Glutamatergic neuron (in vitro differentiated cells): ENCODE data around the gene MYOG. TPM values are rescaled to one million over a fixed set of nuclear protein-coding genes. Genes with fewer than 3 reads are reported as not detected.

Source experiments
- DNase-seq: peaks from one replicate; pipeline ENCODE4 v3.0.0; 2022
- H3K27ac Mint-ChIP-seq: one replicate; pipeline ENCODE4 v1.8.0; 2020; ENCODE audit warnings: mild to moderate bottlenecking, mixed read lengths, inconsistent platforms; ENCODE audit not compliant: unreplicated experiment
- H3K27me3 Mint-ChIP-seq: one replicate; pipeline ENCODE4 v1.8.0; 2020; ENCODE audit warnings: mild to moderate bottlenecking, moderate library complexity, mixed read lengths, inconsistent platforms; ENCODE audit not compliant: unreplicated experiment
- H3K36me3 Mint-ChIP-seq: one replicate; pipeline ENCODE4 v1.8.0; 2020; ENCODE audit warnings: mild to moderate bottlenecking, mixed read lengths, inconsistent platforms; ENCODE audit not compliant: unreplicated experiment
- H3K4me1 Mint-ChIP-seq: one replicate; pipeline ENCODE4 v1.8.0; 2020; ENCODE audit warnings: mild to moderate bottlenecking, low read depth, mixed read lengths, inconsistent platforms; ENCODE audit not compliant: unreplicated experiment
- H3K4me3 Mint-ChIP-seq: one replicate; pipeline ENCODE4 v1.8.0; 2020; ENCODE audit warnings: mild to moderate bottlenecking, mixed read lengths, inconsistent platforms; ENCODE audit not compliant: unreplicated experiment
- H3K9me3 Mint-ChIP-seq: one replicate; pipeline ENCODE4 v1.8.0; 2020; ENCODE audit warnings: mild to moderate bottlenecking, moderate library complexity, mixed read lengths, inconsistent platforms; ENCODE audit not compliant: unreplicated experiment
- CTCF ChIP-seq: fragments of 200-600 bp; sonication (generic); IDR thresholded peaks from one replicate; pipeline ENCODE4 v1.5.0; 2021; ENCODE audit not compliant: partially characterized antibody, unreplicated experiment
- total RNA-seq: library from RNA; stranded (reverse); fragmentation: NEBNext Ultra II Directional; extraction: Animal tissue kit (Norgen Biotek cat#: 25700); gene quantifications from one replicate; pipeline ENCODE4 v1.2.1, GENCODE V29; 2021; ENCODE audit not compliant: unreplicated experiment

MYOG gene
- total RNA-seq, 1 donor from 2014 or later = not detected

DNA sequence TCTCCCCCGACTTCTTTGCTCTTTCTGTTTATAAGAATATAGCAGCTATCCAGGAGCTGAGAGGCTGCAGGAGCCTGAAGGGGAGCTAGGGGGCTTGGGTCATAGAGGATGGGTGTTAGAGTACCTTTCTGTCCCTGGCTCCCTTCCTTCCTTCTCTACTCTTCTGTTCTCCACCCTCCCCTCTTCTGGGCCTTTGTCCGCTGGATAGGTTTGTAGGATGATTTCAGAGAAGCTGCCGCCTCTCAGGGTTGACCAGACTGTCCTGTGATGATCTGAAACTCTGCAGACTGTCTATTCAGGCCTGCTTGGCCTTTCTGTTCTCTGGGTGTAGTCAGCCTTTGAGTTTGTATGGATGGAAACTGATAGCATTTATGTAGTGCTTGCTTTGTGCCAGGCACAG lies 33.2 kb downstream of the MYOG start:
- DNase-seq = no peak
- Mint-ChIP-seq H3K27ac (no peak overlapping the region), H3K4me3 (no peak overlapping the region), H3K36me3 (no peaks in the 10 kb centered on the region), H3K27me3 (peaks cover 13% of the 10 kb centered on the region), H3K4me1 (peaks cover 32% of the 10 kb centered on the region), H3K9me3 (peaks cover 6% of the 10 kb centered on the region)
- no peak for TF ChIP-seq CTCF

DNA sequence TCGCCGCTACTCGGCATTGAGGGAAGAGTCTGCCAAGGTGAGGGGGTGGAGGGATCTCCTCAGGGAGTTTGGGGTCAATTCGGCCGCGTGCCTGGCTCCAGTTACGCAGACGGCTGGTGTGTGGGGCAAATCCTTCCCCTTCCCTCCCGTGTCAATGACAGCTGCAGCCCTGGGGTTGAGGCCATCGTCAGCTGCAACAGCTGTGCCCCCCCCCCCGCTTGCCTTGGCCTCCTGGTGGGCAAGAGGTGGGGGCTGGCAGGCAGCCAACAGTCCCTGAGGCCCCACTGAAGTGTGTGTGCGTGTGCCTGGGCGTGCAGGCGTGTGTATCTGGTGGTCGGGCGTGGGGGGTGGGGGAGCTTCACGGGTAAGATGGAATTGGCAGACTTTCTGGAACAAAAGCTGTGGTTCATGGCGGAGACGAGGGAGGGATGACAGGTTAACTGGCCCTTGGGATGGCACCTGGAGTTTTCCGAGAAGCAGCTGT lies 33.9 kb downstream of the MYOG start:
- Mint-ChIP-seq H3K36me3 (peaks cover 3% of the 10 kb centered on the region), H3K27ac (peak overlapping the region; percentile 41), H3K4me1 (peaks cover 26% of the 10 kb centered on the region), H3K4me3 (peak overlapping the region; percentile 48), H3K27me3 (peaks cover 14% of the 10 kb centered on the region), H3K9me3 (peaks cover 8% of the 10 kb centered on the region)
- DNase-seq = no peak
- TF ChIP-seq CTCF = no peak

DNA sequence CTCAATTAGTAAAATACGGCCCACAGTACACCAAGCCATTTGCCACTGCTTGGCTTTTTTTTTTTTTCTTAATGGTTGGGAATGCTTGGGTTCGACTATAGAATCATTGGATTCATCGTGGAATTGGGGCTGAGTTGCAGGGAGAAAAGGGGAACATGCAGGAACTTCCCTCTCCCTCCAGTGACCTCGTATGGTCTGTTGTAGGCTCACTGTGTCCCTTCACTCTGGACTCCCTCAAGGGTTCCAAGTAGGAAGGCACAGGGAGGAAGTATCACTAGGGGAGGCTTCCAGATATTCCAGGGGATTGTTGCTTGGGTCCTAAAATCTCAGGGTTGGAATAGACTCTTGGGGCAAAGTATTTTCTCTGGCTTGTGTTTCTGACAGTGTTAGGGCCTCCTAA lies 35.0 kb downstream of the MYOG start:
- peaks cover 6% of the 10 kb centered on the region for H3K36me3 Mint-ChIP-seq
- H3K9me3 Mint-ChIP-seq = peaks cover 7% of the 10 kb centered on the region
- TF ChIP-seq CTCF = no peak
- H3K4me3 Mint-ChIP-seq = no peak overlapping the region
- H3K4me1 Mint-ChIP-seq = peaks cover 26% of the 10 kb centered on the region
- H3K27me3 Mint-ChIP-seq = peaks cover 14% of the 10 kb centered on the region
- no peak overlapping the region for H3K27ac Mint-ChIP-seq
- no peak for DNase-seq

DNA sequence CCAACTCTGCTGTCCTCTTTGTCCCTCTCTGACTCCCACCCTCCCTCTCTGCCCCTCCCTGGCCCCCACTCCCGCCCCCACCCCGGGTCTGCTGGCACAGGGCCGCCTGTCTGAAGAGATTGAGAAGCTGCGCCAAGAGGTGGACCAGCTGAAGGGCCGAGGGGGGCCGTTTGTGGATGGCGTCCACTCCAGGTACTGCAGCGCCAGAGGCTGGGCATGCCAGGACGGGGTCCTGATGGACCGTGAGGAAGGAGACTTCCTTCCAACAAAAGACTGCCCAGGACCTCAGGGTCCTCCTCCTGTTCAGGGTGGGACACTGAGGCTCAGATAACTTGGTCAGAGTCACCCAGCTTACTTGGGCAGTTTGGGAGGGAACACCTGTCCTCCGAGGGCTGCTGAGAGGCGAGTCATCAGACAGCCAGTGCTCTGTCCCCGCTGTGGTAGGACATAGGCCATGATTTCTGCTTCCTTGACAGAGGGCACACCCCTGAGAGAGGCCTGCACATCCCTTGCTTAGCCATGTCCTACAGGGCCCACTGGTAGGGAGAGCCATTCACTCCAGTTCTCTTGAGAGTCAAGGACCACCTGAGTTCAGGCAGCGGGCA lies 36.1 kb downstream of the MYOG start:
- H3K9me3 Mint-ChIP-seq = peaks cover 7% of the 10 kb centered on the region
- no peak for DNase-seq
- peaks cover 24% of the 10 kb centered on the region for H3K4me1 Mint-ChIP-seq
- peaks cover 17% of the 10 kb centered on the region for H3K27me3 Mint-ChIP-seq
- H3K36me3 Mint-ChIP-seq = peaks cover 6% of the 10 kb centered on the region
- no peak for TF ChIP-seq CTCF
- H3K27ac Mint-ChIP-seq = no peak overlapping the region
- H3K4me3 Mint-ChIP-seq = no peak overlapping the region

DNA sequence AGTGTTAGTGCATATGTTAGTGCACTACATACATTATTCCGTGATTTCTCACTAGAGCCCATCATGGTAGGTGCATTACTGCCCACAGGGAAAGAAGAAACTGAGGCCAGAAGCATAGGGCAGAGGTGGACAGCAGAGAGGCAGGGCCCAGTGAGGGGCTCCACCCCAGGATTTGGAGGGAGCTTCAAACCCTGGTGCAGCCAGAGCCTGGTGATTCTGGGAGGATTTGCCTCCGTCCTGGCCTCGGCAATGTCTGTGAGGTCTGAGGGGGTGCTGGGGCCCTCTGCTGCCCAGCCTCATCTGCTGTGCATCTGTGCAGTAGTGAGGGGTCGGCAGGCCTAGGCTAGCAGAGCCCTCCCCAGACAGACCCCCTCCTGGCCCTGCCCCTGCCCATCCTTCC lies 36.7 kb downstream of the MYOG start:
- DNase-seq = no peak
- no peak for TF ChIP-seq CTCF
- Mint-ChIP-seq H3K27ac (no peak overlapping the region), H3K9me3 (peaks cover 7% of the 10 kb centered on the region), H3K4me1 (peaks cover 24% of the 10 kb centered on the region), H3K36me3 (peaks cover 6% of the 10 kb centered on the region), H3K27me3 (peaks cover 17% of the 10 kb centered on the region), H3K4me3 (no peak overlapping the region)
